HL-60 (cell line): ENCODE data around the gene ZMIZ1.
"Not testable (repeated sequence)": the region's sequence is repeated elsewhere in the genome, so short reads cannot be mapped to it uniquely, and the experiment has no call there.

Experiments used
- DNase-seq, 2 experiments: peaks; one replicate each; pipeline ENCODE4 v3.0.0-alpha.2; 2010 to 2020; ENCODE audit warnings: low read depth in 1 of 2, low spot score in 1 of 2
- H3K27ac ChIP-seq: fragments of 250-450 bp; sonication (Bioruptor Pico); replicated peaks from 2 replicates; pipeline ENCODE4 v1.5.1; 2020; ENCODE audit warnings: mild to moderate bottlenecking, moderate library complexity
- H3K27me3 ChIP-seq: fragments of 250-450 bp; sonication (Bioruptor Pico); 2 replicates; pipeline ENCODE4 v1.5.1; 2021; ENCODE audit warnings: mild to moderate bottlenecking, moderate library complexity; ENCODE audit not compliant: insufficient read depth, poor library complexity, severe bottlenecking
- H3K4me3 ChIP-seq: replicated peaks from 2 replicates; pipeline ENCODE4 v1.5.1; 2011; ENCODE audit warnings: mild to moderate bottlenecking, control low read depth, low read length; ENCODE audit not compliant: insufficient read depth
- CTCF ChIP-seq: IDR thresholded peaks from one replicate; pipeline ENCODE4 v1.5.1; 2011; ENCODE audit warnings: low read length, control low read depth, inconsistent platforms; ENCODE audit not compliant: insufficient read depth
- GABPA ChIP-seq: IDR thresholded peaks from 2 replicates; pipeline ENCODE4 v1.6.1; 2012; ENCODE audit warnings: low read depth
- POLR2AphosphoS5 ChIP-seq: IDR thresholded peaks from 2 replicates; pipeline ENCODE4 v1.6.1; 2012; ENCODE audit warnings: low read depth
- SPI1 ChIP-seq: IDR thresholded peaks from 2 replicates; pipeline ENCODE4 v1.6.1; 2012; ENCODE audit warnings: low read depth, mild to moderate bottlenecking, borderline replicate concordance
- TF ChIP-seq, protein P1 (sequence below): IDR thresholded peaks from 2 replicates; pipeline ENCODE4 v1.6.1; 2012; ENCODE audit warnings: low read depth; ENCODE audit not compliant: insufficient replicate concordance

Gene ZMIZ1

DNA sequence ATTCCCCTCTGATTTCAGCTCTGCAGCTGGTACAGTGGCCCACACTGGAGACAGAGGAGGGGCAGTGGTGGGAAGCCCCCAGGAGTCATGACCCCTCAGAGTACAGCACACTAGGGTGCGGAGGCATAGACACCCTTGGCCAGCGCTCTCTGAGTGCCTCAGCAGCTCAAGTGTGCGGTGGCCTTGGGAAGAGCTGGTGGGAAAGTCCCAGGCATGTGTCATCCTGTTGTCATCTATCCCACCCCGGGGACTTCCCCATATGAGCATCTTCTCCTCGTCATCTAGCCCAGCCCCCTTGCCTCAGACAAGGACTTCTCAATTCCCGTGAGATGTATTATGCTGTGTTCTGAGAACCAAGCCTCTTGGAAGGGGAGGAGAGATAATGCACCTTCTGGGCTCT, 262.9 kb downstream of the ZMIZ1 start:
- Histone ChIP-seq H3K27ac (no peak overlapping the region), H3K4me3 (no peak overlapping the region), H3K27me3 (no peaks in the 10 kb centered on the region)
- DNase-seq = peak in 1 of 2 experiments; percentile 46
- peak; percentile 4; the same call in 1 of the 2 replicates for TF ChIP-seq SPI1
- no peak for TF ChIP-seq POLR2AphosphoS5

- H3K27ac ChIP-seq, H3K4me3 ChIP-seq, H3K27me3 ChIP-seq, DNase-seq: not testable (repeated sequence)
Observed at GRCh38 chr10:79332610-79333315, 264.0 kb downstream of the ZMIZ1 start.

DNA sequence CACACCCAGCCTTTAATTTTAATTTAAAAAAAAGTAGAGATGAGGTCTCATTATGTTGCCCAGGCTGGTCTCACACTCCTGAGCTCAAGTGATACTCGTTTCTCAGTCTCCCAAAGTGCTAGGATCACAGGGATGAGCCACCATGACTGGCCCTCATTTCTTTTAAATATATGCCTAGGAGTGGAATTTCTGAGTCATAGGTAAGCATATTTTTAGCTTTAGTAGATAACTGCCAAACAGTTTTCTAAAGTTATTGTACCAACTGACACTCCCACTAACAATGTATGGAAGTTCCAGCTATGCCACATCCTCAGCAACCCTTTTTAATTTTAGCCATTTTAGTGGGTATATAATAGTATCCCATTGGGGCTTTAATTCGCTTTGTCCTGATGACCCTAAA, 264.7 kb downstream of the ZMIZ1 start:
- TF ChIP-seq SPI1 = no peak
- TF ChIP-seq CTCF = no peak
- no peak for TF ChIP-seq POLR2AphosphoS5
- TF ChIP-seq, protein P1, sequence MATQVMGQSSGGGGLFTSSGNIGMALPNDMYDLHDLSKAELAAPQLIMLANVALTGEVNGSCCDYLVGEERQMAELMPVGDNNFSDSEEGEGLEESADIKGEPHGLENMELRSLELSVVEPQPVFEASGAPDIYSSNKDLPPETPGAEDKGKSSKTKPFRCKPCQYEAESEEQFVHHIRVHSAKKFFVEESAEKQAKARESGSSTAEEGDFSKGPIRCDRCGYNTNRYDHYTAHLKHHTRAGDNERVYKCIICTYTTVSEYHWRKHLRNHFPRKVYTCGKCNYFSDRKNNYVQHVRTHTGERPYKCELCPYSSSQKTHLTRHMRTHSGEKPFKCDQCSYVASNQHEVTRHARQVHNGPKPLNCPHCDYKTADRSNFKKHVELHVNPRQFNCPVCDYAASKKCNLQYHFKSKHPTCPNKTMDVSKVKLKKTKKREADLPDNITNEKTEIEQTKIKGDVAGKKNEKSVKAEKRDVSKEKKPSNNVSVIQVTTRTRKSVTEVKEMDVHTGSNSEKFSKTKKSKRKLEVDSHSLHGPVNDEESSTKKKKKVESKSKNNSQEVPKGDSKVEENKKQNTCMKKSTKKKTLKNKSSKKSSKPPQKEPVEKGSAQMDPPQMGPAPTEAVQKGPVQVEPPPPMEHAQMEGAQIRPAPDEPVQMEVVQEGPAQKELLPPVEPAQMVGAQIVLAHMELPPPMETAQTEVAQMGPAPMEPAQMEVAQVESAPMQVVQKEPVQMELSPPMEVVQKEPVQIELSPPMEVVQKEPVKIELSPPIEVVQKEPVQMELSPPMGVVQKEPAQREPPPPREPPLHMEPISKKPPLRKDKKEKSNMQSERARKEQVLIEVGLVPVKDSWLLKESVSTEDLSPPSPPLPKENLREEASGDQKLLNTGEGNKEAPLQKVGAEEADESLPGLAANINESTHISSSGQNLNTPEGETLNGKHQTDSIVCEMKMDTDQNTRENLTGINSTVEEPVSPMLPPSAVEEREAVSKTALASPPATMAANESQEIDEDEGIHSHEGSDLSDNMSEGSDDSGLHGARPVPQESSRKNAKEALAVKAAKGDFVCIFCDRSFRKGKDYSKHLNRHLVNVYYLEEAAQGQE = no peak
- no peak for TF ChIP-seq GABPA

DNA sequence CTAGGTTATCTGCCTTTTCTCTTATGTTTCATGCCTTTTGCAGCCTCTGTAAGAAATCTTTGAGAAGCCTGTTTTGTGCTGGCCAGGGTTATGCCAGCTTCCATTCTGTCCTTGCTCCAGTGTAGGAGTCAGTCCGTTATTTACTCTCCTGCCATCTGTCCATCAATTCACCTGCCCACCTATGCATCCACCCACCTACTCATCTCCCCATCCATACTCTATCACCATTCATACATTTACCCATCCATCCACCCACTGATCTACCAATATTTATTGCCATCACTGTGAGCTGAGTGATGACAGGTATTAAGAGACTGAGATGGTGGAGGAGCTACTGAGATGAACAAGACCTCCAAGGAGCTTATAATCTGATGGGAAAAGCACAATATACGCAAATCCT, 265.8 kb downstream of the ZMIZ1 start:
- H3K27ac ChIP-seq = no peak overlapping the region
- no peak overlapping the region for H3K4me3 ChIP-seq
- no peaks in the 10 kb centered on the region for H3K27me3 ChIP-seq
- no peak for DNase-seq
- TF ChIP-seq CTCF (no peak), GABPA (no peak), SPI1 (no peak), POLR2AphosphoS5 (no peak)
- TF ChIP-seq, protein P1 = no peak

More for the DNA sequence above, 264.7 kb downstream of the ZMIZ1 start:
- no peaks in the 10 kb centered on the region for H3K27me3 ChIP-seq
- no peak overlapping the region for H3K4me3 ChIP-seq
- no peak overlapping the region for H3K27ac ChIP-seq
- no peak for DNase-seq

- no peak for DNase-seq
- H3K27me3 ChIP-seq = no peaks in the 10 kb centered on the region
- no peak overlapping the region for H3K27ac ChIP-seq
- no peak for TF ChIP-seq POLR2AphosphoS5
- TF ChIP-seq, protein P1 = no peak
- TF ChIP-seq GABPA = no peak
- no peak for TF ChIP-seq SPI1
- TF ChIP-seq CTCF = no peak
- H3K4me3 ChIP-seq = no peak overlapping the region
Observed at GRCh38 chr10:79335094-79335469, 266.3 kb downstream of the ZMIZ1 start.
